Suppressor macrophage treated with lipopolysaccharide for 1 hour (primary cell): ENCODE results near the gene SLC25A21.

Experiments used
- DNase-seq, 3 donors: peaks; one replicate each; pipeline ENCODE4 v3.0.0-alpha.2; 2020 to 2022

SLC25A21 gene

DNA sequence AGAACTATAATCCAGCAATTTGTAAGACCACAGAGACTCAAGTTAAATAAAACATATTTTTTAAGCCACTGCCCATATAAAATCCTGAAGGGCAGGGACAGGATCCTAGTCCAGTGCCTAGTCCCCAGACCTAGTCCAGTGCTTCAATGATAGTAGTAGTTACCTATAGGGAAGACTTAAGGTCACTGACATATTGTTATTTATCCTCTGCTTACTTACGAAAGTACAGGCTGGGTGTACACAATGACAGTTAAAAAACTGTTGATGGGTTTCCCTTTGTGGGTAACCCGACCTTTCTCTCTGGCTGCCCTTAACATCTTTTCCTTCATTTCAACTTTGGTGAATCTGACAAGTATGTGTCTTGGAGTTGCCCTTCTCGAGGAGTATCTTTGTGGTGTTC, 192.5 kb downstream of the SLC25A21 start:
- no peak for DNase-seq

DNA sequence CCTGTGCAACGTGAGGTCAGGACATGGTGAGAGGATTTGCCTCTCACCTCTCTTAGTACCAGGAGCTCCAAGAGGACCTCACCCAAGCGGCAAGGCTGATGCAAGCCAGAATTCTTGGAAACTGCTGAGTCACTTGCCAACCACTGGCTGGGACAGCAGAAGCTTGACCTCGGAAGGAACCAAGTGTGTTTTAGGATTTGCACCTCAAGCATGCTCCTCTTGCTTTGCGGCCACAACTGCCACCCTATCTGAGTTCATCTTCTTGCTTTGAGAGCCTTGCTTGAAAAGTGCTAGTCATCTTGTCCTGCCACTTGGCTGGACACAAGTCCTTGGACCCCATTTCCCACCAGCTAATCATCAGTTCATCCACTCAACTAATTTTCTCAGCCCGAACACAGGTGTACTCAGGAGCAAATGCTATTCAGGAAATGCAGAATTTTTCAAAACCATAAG, 195.8 kb downstream of the SLC25A21 start:
- DNase-seq = no peak

DNA sequence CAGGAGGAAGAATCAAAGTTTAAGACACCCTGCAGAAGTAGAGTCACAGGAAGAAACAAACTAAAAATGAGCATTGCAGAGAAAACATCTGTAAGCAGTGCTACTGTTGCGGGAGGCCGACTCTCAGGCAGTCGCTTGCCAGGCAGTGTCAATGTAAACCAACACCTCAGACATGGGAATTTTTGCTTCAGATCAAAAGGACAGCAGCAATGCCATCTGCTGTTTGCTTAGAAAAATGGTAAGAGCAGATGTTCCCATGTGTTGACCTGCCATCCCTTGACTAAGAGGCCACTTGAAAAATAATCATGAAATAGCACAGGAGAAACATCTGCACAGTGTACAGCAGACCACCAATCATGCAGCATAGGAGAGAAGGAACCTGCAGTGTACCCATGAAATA, 196.6 kb downstream of the SLC25A21 start:
- no peak for DNase-seq

DNA sequence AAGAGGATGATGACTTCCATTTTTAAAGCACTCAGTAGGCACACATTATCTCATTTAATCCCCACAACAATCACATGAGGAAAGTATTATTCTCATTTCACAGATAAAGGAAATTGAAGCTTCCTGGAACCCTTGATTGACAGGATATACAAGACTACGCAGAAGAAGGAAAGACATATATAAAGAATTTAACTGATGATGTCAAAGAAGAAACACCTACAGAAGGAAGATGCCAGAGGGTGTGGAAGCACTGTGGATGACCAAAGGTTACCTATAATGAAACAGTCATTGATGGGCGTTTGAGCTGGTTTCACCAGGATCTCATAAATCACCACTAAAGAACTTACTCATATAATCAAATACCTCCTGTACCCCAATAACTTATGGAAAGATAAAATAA, 197.4 kb downstream of the SLC25A21 start:
- DNase-seq = no peak

DNA sequence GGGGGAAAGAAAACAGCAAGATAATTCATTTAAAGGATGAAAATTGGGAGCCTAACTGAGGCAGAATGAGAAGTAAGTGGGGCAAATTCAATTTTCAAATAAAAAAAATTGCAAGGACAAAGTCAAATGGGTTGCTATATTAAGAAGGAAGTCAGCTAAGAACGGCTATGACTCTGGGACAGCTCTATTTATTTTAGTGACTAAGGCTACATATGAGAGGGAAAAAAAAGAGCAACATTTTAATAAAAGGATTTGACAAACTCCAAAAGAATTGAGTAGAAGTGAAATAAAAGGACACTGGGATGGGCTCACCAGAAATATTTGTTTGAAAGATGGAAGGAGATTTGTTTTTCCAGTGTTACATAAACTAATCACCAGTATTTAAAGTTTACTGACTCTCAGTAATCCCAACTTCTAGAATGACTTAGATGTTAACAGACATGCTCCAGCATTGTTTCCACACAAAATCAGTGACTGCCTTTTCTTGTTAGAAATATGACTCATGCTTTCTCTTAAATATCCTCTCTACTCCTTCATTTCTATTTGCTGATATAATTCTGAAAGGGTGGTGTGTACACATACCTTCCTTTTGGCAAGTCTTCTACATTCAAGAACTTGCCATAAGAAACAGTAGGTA, 198.5 kb downstream of the SLC25A21 start:
- DNase-seq = no peak

DNA sequence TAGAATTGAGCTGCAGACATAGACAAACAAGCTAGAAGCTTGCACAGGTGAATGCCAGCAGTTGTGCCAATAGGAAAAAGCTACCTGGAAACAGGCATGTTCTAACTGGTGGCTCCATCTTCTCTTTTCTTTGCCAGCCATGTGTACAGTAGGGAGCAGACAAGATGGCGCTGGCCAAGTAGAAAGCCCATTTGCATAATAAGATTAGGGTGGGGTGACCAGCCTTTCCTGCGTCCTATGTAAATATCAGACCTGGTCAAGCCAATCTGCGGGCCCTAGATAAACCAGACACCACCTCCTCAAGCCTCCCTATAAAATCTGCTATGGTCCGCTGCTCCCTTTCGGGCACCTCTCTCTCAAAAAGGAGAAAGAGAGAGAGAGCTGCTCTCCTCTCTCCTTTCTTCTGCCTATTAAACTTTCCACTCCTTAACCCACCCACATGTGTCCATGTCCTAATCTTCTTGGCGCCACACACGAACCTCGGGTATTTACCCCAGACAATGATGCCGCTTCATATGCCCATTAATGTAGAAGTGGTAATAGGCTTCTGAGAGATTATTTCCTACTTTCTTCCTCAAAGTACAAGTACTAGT, 201.0 kb downstream of the SLC25A21 start:
- no peak for DNase-seq

DNA sequence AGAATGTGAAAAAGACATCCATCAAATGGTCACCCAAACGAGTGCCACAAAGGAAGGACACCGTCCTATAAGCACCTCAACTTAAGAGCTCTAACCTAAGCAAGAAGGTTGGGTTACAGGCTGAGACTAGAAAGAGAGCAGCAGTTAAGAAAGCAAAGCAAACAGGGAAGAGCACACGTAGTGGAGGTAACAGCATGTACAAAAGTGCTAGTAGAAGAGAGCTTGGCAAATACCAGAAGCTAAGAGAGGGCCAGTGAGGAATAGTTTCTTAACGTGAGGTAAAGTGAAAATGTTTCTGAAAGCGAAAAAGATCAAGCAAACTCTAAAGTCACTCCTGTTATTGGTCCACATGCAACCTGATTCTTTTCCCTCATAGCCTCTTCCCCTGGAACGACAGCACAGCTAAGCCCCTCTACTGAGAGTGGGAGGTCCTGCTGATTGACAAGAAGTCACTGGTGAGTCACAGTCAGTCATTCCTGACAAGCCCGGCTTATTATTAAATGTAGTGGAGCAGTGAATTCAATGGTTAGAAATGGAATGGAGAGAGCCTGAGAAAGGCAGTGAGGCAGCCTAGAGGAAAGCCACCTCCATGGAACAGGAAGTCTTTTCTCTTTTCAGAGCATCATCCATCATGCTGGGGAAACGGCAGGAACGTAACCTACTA, 204.4 kb downstream of the SLC25A21 start:
- DNase-seq = no peak

DNA sequence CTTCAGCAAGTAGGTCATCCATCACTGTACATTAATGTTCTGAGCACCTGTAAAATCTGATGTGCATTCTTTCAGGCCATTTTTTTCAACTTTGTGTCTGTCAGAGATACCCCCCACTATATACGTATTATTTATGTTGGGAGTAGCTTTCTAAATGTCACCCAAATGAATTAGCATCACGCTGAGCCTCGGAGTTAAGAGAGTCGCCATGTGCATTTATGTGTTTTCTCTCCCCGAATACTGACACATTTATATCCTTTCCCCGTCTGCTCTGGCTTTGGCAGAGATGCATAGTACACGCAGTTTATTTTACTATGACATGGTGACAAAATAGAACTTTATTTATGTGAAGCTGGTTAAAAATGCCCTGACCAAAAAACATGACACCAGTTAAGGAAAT, 216.4 kb downstream of the SLC25A21 start:
- no peak for DNase-seq

DNA sequence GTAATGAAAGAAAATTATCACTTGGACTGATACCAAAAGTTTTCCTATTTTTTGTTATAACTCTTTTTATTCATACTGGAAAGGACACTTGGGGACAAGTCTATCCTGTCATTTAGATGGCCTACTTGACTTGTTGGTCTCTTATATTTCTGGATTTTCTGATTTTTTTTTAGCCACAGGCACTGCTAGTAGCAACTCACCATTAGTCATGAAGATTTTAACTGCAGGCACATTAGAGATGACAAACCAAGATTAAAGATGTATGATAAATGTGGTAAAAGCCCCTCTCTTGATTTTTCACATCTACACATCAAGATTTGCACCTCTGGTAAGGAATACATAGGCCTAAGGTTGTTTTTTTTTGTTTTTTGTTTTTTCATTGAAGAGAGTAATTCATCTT, 217.0 kb downstream of the SLC25A21 start:
- no peak for DNase-seq

DNA sequence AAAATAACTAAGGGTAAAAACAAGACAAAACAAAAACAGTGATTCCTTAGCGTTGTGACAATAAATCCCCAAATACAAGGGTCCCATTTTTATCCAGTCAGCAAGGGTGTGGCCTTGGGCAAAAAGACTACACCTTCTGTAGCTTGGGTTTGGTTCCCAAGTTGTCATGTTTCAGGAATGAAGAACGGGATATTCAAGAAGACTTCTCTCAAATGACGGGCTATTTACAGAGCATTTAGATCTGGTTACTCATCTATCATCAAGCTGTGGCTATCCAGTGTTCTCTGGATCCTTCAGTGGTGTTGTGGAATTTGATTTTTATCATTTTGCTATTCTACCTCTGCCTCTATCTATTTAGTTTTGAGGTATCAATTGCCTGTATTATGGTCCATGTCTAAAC, 219.7 kb downstream of the SLC25A21 start:
- no peak for DNase-seq

DNA sequence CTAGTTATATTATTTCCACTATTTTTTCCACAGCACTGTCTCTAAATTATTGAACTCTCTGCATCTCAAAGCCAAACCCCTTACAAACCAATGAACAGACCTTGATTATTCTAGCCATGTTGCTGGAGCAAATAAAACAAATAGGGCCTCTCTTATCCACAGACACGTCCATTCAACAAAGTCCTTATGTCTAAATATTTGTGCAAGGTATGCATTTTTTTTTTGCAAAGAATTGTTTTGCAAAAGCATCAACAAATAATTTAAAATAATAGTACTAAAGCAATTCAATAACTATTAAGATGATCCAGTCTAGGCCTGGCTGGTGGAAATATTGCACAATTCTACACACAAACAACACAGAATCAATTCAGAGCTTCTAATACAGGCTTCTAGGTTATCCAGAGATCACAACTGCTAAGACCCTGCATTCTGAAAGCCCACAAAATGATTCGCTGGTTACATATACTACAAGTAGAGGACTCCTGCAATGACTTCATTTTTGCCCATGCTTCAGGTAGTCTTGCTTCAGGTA, 221.0 kb downstream of the SLC25A21 start:
- DNase-seq = no peak

DNA sequence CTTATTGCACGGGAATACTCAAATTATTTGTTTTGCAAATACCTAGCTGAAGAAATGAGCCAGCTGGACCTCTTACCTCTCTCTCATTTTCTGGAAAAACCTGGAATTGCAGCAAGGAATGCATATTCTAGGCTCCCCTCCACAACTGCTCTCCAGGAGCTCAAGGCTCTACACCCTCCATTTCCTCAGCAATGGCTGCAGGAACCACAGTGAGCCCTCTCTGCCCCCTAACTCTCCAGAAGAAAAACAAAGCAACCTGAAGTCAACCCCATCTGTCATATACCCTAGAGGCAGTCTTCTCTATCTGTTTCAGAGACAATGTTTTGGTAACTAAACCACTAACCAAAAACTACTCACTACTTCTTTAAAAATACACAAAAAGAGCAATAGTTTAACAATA, 221.6 kb downstream of the SLC25A21 start:
- no peak for DNase-seq

DNA sequence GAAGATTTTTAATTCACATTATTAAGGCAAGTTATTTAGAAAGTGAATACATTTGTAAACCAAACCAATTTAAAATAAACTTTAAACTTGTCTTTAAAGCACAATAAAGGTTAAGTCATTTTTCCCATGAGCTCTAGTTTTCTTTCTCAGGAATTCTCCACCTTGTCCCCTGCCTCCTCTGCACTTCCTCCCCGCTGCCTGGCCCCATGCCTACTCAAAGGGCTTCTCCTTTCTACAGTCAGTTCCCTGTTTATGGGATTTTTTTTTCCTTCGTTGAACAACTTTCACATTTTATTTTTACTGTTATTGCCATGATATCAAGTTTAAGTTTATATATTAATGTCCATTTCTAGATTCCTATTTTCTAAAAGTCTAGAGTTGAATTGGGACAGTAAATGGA, 223.0 kb downstream of the SLC25A21 start:
- peak in 2 of 3 donors; percentile 5 to 21 for DNase-seq

DNA sequence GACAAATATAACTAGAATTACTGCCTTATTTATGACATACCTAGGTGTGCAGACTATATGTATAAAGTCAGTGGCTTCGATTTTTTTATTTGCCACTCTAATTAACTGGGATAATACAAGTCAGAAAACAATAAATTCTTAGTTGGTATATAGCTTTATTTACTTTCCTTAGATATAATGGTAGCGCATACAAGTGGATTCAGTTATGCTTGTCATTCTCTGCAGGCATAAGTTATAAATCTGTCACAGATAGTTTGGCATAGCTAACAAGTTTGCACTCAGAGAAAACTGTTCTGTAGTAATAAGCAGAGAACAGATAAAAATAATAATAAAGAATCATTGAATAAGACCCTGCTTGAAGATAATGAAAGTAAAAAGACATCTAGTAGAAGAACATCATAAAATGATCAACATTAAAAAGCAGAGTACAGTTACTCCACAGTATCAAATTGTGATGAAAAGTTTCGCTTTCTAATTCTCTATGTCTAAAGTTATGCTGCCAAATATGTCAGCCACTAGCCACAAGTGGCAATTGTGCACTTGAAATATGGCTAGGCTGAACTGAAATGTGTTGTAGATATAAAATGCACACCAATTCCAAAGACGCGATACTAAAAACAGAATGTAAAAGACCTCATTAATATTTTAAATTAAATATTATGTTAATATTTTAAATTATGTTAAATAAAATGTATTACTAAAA, 224.1 kb downstream of the SLC25A21 start:
- no peak for DNase-seq

DNA sequence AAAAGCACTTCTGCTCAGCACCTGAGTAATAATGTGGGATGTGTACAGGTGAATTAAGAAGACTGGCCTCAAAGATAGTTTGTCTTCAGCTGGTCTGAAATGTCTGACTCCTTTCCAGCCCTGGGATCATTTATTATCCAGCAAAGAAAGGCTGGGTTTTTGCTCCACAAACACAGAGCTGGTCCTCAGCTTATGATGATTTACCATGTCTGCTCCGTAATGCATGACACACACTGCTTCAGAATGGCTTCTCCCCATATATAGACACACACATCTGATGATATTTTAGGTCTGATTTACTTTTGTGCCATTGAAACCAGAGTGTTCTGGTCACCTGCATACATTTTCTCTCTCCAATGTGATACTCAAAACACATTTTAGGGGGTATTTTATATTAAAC, 225.0 kb downstream of the SLC25A21 start:
- no peak for DNase-seq

DNA sequence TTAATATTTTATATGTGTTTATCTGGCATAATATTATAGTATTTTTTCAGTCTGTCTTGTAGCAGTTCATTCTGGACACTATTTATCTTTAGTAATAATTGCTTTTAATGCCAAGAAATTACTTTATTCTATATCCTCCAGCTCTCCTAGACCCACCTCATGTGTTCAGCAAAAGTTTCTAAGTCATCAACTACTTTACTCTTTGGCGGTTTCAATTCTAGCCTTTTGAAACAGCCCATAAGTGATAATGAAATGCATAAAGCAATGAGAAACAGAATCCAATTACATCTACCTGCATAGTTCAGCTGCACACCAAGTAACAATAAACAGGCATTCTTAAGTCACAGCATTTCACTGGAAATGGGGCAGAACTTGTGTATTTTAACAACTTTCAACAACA, 225.5 kb downstream of the SLC25A21 start:
- no peak for DNase-seq

DNA sequence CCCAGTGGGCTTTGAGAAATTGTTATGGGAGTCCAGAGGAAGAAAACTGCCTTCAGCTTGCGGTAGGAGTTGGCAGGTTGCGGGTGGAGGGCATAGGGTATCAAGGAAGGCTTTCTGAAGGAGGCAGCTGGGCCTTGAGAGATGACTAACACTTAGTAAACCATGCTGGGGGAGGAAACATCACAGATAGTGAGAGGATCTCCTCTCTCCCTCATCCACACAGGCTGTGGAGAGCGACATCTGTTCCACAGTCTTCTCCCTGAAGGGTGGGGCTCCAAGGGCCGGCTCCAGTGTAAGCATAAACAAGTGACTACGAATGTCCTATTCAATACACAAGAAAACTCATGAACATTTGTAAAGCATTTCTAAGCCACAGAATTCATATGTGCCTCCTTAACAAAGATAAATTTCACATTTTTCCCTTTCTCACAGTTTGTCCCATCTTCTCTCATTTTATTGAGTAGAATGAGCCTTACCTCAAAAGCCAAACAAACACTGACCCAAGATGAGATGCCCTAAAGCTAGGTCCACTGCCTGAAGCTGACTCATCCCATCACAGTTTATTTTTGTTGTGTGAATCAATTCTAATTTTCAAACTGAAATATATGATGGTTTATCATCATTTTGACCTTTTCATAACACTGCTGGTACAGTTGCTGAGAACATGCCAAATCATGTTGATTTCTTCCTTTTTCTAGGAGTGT, 227.9 kb downstream of the SLC25A21 start:
- DNase-seq = no peak

DNA sequence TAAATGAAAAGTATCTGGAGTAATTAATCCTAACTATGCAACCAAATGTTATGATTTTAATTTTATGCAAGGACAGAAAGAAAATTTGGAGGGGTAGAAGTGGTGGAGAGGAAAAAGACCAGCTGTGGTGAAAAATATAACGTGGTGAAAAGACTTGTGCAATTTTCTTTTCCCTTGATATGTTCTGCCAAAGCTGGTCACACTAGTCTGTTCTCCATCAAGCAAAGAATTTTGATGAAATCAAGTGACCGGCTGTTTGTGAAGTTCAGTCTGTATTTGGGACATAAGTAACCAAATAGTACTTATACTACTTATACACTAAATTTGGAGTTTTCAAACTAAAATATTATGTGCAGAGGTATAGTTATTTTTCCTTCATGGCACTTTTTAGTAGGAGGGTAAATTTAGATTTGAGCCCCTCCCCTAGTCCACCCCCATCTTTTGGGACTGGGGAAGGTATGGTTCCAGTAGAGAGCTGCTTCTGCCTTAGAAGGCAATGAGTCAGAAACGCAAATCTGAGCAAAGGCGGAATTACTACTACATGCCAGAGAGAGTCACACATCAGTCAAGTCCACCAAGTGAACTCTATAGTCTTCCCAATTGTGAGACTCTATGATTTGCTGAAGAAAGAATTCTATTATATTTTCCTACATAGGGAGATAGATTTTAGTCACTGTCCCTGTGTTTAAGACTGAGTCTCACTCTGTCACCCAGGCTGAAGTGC, 229.7 kb downstream of the SLC25A21 start:
- DNase-seq = no peak

DNA sequence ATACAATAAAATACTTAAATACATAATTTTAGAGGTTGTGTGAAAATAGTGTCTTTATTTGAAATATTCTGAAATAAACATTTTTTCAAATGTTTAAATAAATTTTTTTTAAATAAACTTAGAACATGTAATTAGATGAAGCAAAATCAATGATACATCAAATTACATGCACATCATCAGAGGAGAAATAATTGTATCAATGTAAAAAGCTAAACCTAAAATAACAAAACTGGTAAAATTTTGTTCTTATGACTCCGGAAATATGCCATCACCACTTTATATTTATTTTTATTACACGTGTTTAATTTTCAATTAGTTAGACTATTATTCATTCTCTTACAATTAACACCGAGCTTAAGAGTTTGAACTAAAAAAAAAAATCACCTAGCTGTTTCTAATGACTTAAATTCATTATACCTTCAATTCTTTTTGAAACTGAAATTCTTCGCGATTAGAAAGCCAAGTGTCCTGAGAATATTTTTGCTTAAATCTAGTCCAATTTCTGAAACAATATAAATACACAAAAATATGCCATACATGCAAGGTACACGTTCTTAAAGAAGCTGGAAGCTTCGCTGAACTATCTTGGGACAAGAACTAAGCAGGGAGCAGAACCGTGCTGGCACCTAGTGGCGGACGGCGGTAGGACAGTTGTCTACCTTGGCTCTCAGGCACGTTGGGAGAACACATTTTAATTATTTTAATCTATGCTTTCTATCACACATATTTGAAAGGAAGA, 230.5 kb downstream of the SLC25A21 start:
- peak; percentile 55 to 66 (median 57) for DNase-seq

DNA sequence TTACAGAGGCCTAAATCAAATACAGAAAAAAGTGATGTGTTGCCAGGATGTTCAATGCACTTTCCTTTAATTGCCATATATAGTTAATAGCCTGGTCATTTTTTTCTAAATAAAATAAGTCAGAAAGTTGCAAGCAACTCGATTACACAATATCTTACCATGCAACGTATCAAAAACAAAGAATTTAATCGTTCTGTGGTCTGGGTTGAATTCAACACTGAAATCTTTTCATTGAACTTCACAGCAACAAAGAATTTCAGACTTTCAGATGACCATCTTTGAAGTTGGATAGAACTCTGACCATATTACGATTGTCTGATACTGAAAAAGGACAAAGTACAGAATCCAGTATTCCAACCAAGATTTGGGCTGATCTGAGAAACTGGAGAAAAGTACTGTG, 231.9 kb downstream of the SLC25A21 start:
- DNase-seq = no peak

DNA sequence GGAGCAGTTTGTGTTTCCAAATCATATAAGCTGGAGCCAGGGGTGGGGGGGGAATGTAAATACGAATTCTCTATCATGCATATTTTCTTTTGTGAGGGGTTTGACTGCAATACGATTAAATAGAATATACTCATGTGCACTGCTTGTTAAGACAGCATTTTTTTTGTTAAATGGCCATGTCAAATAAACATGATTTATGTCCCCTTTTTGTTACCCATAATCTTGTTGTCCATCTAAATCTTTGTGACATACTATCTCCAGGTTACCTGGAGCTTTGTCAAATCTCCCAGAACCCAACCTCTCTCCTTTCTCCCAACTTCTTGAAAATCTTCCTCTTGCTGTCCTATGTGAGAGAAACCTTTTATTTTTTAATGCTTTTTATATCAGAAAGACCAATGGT, 233.1 kb downstream of the SLC25A21 start:
- no peak for DNase-seq

DNA sequence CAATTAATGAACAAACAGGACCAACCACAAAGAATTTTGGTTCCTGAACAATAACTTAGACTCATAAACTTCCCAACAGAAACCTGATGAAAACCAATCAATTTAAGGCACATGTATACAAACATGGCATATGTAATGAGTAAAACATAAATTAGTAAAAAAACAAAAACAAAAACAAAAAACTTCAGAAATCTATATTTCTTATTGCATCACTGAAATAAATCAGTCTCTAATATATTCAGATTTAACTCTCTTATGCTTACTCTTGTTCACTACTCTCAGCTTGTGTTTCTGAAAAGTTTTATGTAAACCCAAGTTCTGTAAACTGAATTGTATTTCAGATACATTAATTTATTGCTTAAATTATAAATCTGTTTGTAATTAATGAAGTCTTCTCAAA, 233.7 kb downstream of the SLC25A21 start:
- DNase-seq = no peak
